HepG2 (cell line): ENCODE results near the gene SLC25A33. TPM values are rescaled to one million over a fixed set of nuclear protein-coding genes. Genes with fewer than 3 reads are reported as not detected.
A peak's percentile ranks its signal among the peaks of the same experiment; 100 is the strongest.

Experiments used
- ATM ChIP-seq: fragments of 450-650 bp; IDR thresholded peaks from 2 replicates; pipeline ENCODE4 v1.7.1; 2017; ENCODE audit warnings: mild to moderate bottlenecking, borderline replicate concordance
- GZF1 ChIP-seq: sonication (generic); formaldehyde crosslinking; IDR thresholded peaks from 2 replicates; pipeline ENCODE4 v1.5.1; 2020; ENCODE audit warnings: mild to moderate bottlenecking, missing genetic modification reagents
- ISL2 ChIP-seq: sonication (generic); formaldehyde crosslinking; IDR thresholded peaks from 2 replicates; pipeline ENCODE4 v1.5.0; 2020; ENCODE audit warnings: missing genetic modification reagents
- JUN ChIP-seq: sonication (generic); formaldehyde crosslinking; IDR thresholded peaks from 2 replicates; pipeline ENCODE4 v1.4.0; 2020; ENCODE audit warnings: mild to moderate bottlenecking, missing genetic modification reagents
- KLF15 ChIP-seq: sonication (generic); formaldehyde crosslinking; IDR thresholded peaks from 2 replicates; pipeline ENCODE4 v1.8.1; 2023; ENCODE audit warnings: borderline replicate concordance, mild to moderate bottlenecking, inconsistent platforms, missing genetic modification reagents, mixed read lengths
- MIXL1 ChIP-seq: IDR thresholded peaks from 2 replicates; pipeline ENCODE4 v1.6.1; 2016
- NCOA5 ChIP-seq: sonication (generic); formaldehyde crosslinking; IDR thresholded peaks from 2 replicates; pipeline ENCODE4 v1.4.0; 2020; ENCODE audit warnings: missing genetic modification reagents
- ZBTB42 ChIP-seq: sonication (generic); formaldehyde crosslinking; IDR thresholded peaks from 2 replicates; pipeline ENCODE4 v1.5.0; 2020; ENCODE audit warnings: mild to moderate bottlenecking, missing genetic modification reagents
- ZEB1 ChIP-seq: IDR thresholded peaks from 2 replicates; pipeline ENCODE4 v1.6.1; 2012; ENCODE audit warnings: mild to moderate bottlenecking, low read depth, inconsistent platforms; ENCODE audit not compliant: insufficient replicate concordance
- ZNF180 ChIP-seq: sonication (generic); formaldehyde crosslinking; IDR thresholded peaks from 2 replicates; pipeline ENCODE4 v1.4.0; 2020; ENCODE audit warnings: low read depth, missing genetic modification reagents, borderline replicate concordance
- ZNF224 ChIP-seq: sonication (generic); formaldehyde crosslinking; IDR thresholded peaks from 2 replicates; pipeline ENCODE4 v1.5.0; 2020; ENCODE audit warnings: mild to moderate bottlenecking, missing genetic modification reagents
- ZNF296 ChIP-seq: sonication (generic); formaldehyde crosslinking; conservative IDR thresholded peaks from 2 replicates; pipeline ENCODE4 v1.5.0; 2020; ENCODE audit warnings: mild to moderate bottlenecking, missing genetic modification reagents
- ZNF441 ChIP-seq: sonication (generic); formaldehyde crosslinking; IDR thresholded peaks from 2 replicates; pipeline ENCODE4 v1.7.0; 2021; ENCODE audit warnings: missing genetic modification reagents, borderline replicate concordance
- ZNF556 ChIP-seq: sonication (generic); formaldehyde crosslinking; IDR thresholded peaks from 2 replicates; pipeline ENCODE4 v1.4.0; 2020; ENCODE audit warnings: mild to moderate bottlenecking, missing genetic modification reagents, borderline replicate concordance
- ZNF567 ChIP-seq: sonication (generic); formaldehyde crosslinking; IDR thresholded peaks from 2 replicates; pipeline ENCODE4 v1.8.1; 2023; ENCODE audit warnings: mild to moderate bottlenecking, missing genetic modification reagents, borderline replicate concordance
- ZNF792 ChIP-seq: IDR thresholded peaks from 2 replicates; pipeline ENCODE4 v1.6.1; 2016
- polyA plus RNA-seq, 8 experiments: library from polyadenylated mRNA; depleted of rRNA in 3 of 8; stranded (reverse) in 7 of 8; unstranded in 1 of 8; fragments of >200 nt; fragmentation: Illumina TruSeq in 4 of 8; extraction: Trizol in 4 of 8; gene quantifications; 2 replicates each; pipeline versions ENCODE4 v1.2.1 to v1.2.3, GENCODE V29; 2011 to 2016; ENCODE audit warnings: low read depth in 4 of 8, missing spikeins in 1 of 8, mixed read lengths in 1 of 8; ENCODE audit not compliant: insufficient read depth in 1 of 8
- total RNA-seq, 5 experiments: library from RNA; depleted of rRNA; stranded (reverse); fragments of >200 nt; fragmentation: Illumina TruSeq; extraction: Trizol; gene quantifications; 2 replicates each; pipeline ENCODE4 v1.2.3, GENCODE V29; 2016; ENCODE audit warnings: low read depth in 1 of 5
- TF ChIP-seq, protein P1 (sequence below): IDR thresholded peaks from 2 replicates; pipeline ENCODE4 v1.6.1; 2016; ENCODE audit warnings: mild to moderate bottlenecking
- TF ChIP-seq, protein P2 (sequence below): IDR thresholded peaks from 2 replicates; pipeline ENCODE4 v1.6.1; 2016; ENCODE audit warnings: low read depth, missing genetic modification reagents, missing compliant biosample characterization
- TF ChIP-seq, protein P3 (sequence below): sonication (generic); formaldehyde crosslinking; IDR thresholded peaks from 2 replicates; pipeline ENCODE4 v1.4.0; 2020; ENCODE audit warnings: low read depth, mild to moderate bottlenecking, missing genetic modification reagents
- TF ChIP-seq, protein P4 (sequence below): sonication (generic); formaldehyde crosslinking; IDR thresholded peaks from 2 replicates; pipeline ENCODE4 v1.4.0; 2020; ENCODE audit warnings: mild to moderate bottlenecking, low read depth, missing genetic modification reagents

Gene SLC25A33
- total and polyA plus RNA-seq, 2 of the 13 experiments (the other 11 are each of a cell fraction or from before 2014, with no cell fraction given): 15.4 to 50.3 TPM

DNA sequence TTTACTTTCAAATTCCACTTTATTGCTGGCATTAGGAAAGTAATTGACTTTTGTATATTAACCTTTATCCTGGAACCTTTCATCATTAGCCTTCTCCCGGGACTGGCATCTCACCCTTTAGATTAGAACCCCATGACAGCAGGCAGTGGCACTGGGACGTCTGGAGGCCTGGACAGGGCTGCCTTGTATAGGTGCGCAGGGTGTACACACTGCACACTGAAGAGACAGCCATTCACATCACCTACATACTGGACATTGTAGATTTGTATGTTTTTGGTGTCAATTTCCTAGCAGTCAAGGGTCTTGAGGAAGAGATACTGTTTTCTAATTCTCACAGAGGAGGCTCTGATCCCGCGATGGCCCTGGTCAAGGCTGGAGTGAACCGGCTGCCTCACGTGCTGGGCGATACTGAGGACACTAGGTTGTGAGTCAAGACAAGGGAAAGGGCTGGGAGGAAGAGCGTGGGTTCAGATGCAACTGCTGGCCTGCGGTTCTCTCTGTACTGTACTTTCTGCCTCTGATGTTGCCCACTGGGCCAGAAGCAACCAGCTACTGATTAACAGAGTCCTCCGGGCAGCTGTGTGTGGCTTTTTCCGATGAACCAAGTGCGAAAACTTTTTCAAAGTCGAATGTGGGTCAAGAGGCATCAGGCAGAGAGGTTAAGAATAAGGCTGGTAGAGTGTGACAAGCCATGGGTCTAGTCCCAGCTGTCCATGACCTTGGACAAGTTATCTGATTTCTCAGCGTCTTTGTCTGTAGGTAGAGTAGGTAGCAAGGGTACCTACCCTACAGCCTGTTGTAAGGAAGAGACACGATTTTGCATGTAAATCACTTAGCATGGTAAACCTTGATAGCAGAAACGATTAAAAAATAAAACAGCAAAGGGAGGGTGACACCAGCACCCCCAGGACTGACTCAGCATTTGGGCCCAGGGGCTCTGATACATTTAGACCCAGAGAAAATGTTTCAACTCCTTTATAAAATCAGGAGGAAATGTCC, 38.2 kb upstream of the SLC25A33 start (continued):
- TF ChIP-seq ATM (no peak), ZNF224 (CRISPR knock-in tag) (0 out of 2 replicates have a peak, but pooled peaks have one; percentile 76), ZBTB42 (no peak), ZNF441 (CRISPR knock-in tag) (no peak), ISL2 (CRISPR knock-in tag) (peak; percentile 55), ZNF556 (CRISPR knock-in tag) (no peak), ZNF180 (no peak), NCOA5 (CRISPR knock-in tag) (no peak), GZF1 (CRISPR knock-in tag) (no peak), ZEB1 (no peak), ZNF792 (CRISPR knock-in tag) (peak; percentile 48; the same call in 1 of the 2 replicates), JUN (CRISPR knock-in tag) (no peak), ZNF567 (CRISPR knock-in tag) (no peak), ZNF296 (CRISPR knock-in tag) (no peak), MIXL1 (0 out of 2 replicates have a peak, but pooled peaks have one; percentile 40), KLF15 (CRISPR knock-in tag) (no peak)
- TF ChIP-seq, protein P1, sequence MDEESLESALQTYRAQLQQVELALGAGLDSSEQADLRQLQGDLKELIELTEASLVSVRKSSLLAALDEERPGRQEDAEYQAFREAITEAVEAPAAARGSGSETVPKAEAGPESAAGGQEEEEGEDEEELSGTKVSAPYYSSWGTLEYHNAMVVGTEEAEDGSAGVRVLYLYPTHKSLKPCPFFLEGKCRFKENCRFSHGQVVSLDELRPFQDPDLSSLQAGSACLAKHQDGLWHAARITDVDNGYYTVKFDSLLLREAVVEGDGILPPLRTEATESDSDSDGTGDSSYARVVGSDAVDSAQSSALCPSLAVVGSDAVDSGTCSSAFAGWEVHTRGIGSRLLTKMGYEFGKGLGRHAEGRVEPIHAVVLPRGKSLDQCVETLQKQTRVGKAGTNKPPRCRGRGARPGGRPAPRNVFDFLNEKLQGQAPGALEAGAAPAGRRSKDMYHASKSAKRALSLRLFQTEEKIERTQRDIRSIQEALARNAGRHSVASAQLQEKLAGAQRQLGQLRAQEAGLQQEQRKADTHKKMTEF (CRISPR knock-in tag): peak; percentile 36; the same call in 1 of the 2 replicates
- TF ChIP-seq, protein P2, sequence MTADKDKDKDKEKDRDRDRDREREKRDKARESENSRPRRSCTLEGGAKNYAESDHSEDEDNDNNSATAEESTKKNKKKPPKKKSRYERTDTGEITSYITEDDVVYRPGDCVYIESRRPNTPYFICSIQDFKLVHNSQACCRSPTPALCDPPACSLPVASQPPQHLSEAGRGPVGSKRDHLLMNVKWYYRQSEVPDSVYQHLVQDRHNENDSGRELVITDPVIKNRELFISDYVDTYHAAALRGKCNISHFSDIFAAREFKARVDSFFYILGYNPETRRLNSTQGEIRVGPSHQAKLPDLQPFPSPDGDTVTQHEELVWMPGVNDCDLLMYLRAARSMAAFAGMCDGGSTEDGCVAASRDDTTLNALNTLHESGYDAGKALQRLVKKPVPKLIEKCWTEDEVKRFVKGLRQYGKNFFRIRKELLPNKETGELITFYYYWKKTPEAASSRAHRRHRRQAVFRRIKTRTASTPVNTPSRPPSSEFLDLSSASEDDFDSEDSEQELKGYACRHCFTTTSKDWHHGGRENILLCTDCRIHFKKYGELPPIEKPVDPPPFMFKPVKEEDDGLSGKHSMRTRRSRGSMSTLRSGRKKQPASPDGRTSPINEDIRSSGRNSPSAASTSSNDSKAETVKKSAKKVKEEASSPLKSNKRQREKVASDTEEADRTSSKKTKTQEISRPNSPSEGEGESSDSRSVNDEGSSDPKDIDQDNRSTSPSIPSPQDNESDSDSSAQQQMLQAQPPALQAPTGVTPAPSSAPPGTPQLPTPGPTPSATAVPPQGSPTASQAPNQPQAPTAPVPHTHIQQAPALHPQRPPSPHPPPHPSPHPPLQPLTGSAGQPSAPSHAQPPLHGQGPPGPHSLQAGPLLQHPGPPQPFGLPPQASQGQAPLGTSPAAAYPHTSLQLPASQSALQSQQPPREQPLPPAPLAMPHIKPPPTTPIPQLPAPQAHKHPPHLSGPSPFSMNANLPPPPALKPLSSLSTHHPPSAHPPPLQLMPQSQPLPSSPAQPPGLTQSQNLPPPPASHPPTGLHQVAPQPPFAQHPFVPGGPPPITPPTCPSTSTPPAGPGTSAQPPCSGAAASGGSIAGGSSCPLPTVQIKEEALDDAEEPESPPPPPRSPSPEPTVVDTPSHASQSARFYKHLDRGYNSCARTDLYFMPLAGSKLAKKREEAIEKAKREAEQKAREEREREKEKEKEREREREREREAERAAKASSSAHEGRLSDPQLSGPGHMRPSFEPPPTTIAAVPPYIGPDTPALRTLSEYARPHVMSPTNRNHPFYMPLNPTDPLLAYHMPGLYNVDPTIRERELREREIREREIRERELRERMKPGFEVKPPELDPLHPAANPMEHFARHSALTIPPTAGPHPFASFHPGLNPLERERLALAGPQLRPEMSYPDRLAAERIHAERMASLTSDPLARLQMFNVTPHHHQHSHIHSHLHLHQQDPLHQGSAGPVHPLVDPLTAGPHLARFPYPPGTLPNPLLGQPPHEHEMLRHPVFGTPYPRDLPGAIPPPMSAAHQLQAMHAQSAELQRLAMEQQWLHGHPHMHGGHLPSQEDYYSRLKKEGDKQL (CRISPR knock-in tag): no peak
- TF ChIP-seq, protein P3, sequence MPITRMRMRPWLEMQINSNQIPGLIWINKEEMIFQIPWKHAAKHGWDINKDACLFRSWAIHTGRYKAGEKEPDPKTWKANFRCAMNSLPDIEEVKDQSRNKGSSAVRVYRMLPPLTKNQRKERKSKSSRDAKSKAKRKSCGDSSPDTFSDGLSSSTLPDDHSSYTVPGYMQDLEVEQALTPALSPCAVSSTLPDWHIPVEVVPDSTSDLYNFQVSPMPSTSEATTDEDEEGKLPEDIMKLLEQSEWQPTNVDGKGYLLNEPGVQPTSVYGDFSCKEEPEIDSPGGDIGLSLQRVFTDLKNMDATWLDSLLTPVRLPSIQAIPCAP (CRISPR knock-in tag): no peak
- TF ChIP-seq, protein P4, sequence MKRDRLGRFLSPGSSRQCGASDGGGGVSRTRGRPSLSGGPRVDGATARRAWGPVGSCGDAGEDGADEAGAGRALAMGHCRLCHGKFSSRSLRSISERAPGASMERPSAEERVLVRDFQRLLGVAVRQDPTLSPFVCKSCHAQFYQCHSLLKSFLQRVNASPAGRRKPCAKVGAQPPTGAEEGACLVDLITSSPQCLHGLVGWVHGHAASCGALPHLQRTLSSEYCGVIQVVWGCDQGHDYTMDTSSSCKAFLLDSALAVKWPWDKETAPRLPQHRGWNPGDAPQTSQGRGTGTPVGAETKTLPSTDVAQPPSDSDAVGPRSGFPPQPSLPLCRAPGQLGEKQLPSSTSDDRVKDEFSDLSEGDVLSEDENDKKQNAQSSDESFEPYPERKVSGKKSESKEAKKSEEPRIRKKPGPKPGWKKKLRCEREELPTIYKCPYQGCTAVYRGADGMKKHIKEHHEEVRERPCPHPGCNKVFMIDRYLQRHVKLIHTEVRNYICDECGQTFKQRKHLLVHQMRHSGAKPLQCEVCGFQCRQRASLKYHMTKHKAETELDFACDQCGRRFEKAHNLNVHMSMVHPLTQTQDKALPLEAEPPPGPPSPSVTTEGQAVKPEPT (CRISPR knock-in tag): no peak
